Kidney tubule cell (primary cell): Measurements from ENCODE around the gene BIN1.

Experiments used
- DNase-seq: peaks from one replicate; pipeline ENCODE4 v3.0.0-alpha.2; 2018; ENCODE audit warnings: low spot score

Gene BIN1

GRCh38 chr2:127106991-127107621, at the start of gene BIN1:
TSS of gene BIN1 (minus strand) at chr2:127107154. CDS start at chr2:127106943, 211 bp downstream.
- peak; percentile 95 for DNase-seq

GRCh38 chr2:127155947-127156346, 49.0 kb upstream of the BIN1 start:
- DNase-seq, result peak; percentile 36

GRCh38 chr2:127155028-127155581, 48.2 kb upstream of the BIN1 start:
- DNase-seq, result no peak

GRCh38 chr2:127154396-127154795, 47.4 kb upstream of the BIN1 start:
- DNase-seq, result no peak

GRCh38 chr2:127153691-127154158, 46.8 kb upstream of the BIN1 start:
- peak; percentile 94 for DNase-seq

GRCh38 chr2:127150996-127151395, 44.0 kb upstream of the BIN1 start:
- DNase-seq, result no peak

- DNase-seq, result peak; percentile 55
Observed at GRCh38 chr2:127149384-127149783, 42.4 kb upstream of the BIN1 start.

GRCh38 chr2:127146820-127147502, 40.0 kb upstream of the BIN1 start:
- peak; percentile 6 for DNase-seq

GRCh38 chr2:127146071-127146725, 39.2 kb upstream of the BIN1 start:
- DNase-seq, result no peak

- DNase-seq, result peak; percentile 39
Observed at GRCh38 chr2:127145280-127145895, 38.4 kb upstream of the BIN1 start.

- peak; percentile 76 for DNase-seq
Observed at GRCh38 chr2:127143841-127144782, 37.2 kb upstream of the BIN1 start.

- DNase-seq, result no peak
Observed at GRCh38 chr2:127142663-127143630, 36.0 kb upstream of the BIN1 start.

GRCh38 chr2:127140538-127140937, 33.6 kb upstream of the BIN1 start:
- DNase-seq, result no peak

GRCh38 chr2:127139766-127140165, 32.8 kb upstream of the BIN1 start:
- peak; percentile 40 for DNase-seq

- no peak for DNase-seq
Observed at GRCh38 chr2:127138281-127138680, 31.3 kb upstream of the BIN1 start.

- no peak for DNase-seq
Observed at GRCh38 chr2:127137741-127138140, 30.8 kb upstream of the BIN1 start.

- no peak for DNase-seq
Observed at GRCh38 chr2:127137225-127137624, 30.3 kb upstream of the BIN1 start.

- DNase-seq, result no peak
Observed at GRCh38 chr2:127134833-127135830, 28.2 kb upstream of the BIN1 start.

- DNase-seq, result no peak
Observed at GRCh38 chr2:127134235-127134634, 27.3 kb upstream of the BIN1 start.
